ENCODE measurements around the gene CMSS1. TPM values are rescaled to one million over a fixed set of nuclear protein-coding genes. Genes with fewer than 3 reads are reported as not detected.
"Not testable (repeated sequence)": the region's sequence is repeated elsewhere in the genome, so short reads cannot be mapped to it uniquely, and the experiment has no call there.

Gene CMSS1
- total and polyA plus RNA-seq, 4 donors, result 3.8 to 19.5 (median 7.5) TPM

DNA sequence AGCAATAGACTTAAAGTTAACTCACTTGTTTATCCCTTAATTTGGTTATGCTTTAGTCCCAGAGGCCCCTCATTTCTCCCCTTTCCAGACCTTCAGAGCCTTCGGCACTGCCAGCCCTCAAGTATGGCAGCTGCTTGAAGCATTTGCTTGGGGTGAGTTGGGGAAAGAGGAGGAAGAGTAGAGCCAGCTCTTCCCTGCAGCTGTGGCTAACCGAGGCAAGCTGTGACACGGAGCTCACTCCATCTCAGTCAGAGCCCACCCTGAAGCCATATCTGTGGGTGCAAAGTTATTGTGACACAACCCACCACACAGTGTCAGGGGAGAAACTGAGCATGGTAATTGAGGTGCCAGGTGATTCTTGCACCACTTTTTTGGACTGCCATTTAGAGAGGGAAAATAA, 230.6 kb downstream of the CMSS1 start:
- 95% methylated on average over 3 of the region's 3 CpGs for WGBS
- Histone ChIP-seq H3K4me1 (ENCODE audit: control insufficient read depth in 4 of 4, insufficient read depth in 4 of 4, low read length in 3 of 4) (peaks cover 0 to 3% (median 0%) of the 10 kb centered on the region in 4 donors), H3K9me3 (ENCODE audit: control insufficient read depth in 4 of 4, low read length in 3 of 4) (no peaks in the 10 kb centered on the region)

GRCh38 chr3:100051513-100051912, 233.9 kb downstream of the CMSS1 start:
- not testable (repeated sequence) for H3K27me3 ChIP-seq (ENCODE audit: control insufficient read depth in 4 of 4, insufficient read depth in 4 of 4, low read length in 3 of 4); H3K27ac ChIP-seq (ENCODE audit: low read depth in 1 of 2, low read length in 2 of 2); DNase-seq (ENCODE audit: low spot score); H3K36me3 ChIP-seq (ENCODE audit: control insufficient read depth in 4 of 4, insufficient read depth in 3 of 4, low read depth in 1 of 4, low read length in 3 of 4); H3K4me3 ChIP-seq (ENCODE audit: low read depth in 1 of 3, low read length in 3 of 3); H3K9me3 ChIP-seq (ENCODE audit: control insufficient read depth in 4 of 4, low read length in 3 of 4); H3K4me1 ChIP-seq (ENCODE audit: control insufficient read depth in 4 of 4, insufficient read depth in 4 of 4, low read length in 3 of 4); H3K9ac ChIP-seq (ENCODE audit: low read depth in 1 of 2, low read length in 2 of 2)
- WGBS, result 97% methylated on average over 3 of the region's 3 CpGs

More for the DNA sequence above, 230.6 kb downstream of the CMSS1 start:
- H3K36me3 ChIP-seq (ENCODE audit: control insufficient read depth in 4 of 4, insufficient read depth in 3 of 4, low read depth in 1 of 4, low read length in 3 of 4), result no peaks in the 10 kb centered on the region
- no peak overlapping the region for H3K4me3 ChIP-seq (ENCODE audit: low read depth in 1 of 3, low read length in 3 of 3)
- H3K27ac ChIP-seq (ENCODE audit: low read depth in 1 of 2, low read length in 2 of 2), result no peak overlapping the region
- TF ChIP-seq, protein P1, sequence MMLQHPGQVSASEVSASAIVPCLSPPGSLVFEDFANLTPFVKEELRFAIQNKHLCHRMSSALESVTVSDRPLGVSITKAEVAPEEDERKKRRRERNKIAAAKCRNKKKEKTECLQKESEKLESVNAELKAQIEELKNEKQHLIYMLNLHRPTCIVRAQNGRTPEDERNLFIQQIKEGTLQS (IDR thresholded peaks at IDR 0.05), result no peak
- TF ChIP-seq, protein P2, sequence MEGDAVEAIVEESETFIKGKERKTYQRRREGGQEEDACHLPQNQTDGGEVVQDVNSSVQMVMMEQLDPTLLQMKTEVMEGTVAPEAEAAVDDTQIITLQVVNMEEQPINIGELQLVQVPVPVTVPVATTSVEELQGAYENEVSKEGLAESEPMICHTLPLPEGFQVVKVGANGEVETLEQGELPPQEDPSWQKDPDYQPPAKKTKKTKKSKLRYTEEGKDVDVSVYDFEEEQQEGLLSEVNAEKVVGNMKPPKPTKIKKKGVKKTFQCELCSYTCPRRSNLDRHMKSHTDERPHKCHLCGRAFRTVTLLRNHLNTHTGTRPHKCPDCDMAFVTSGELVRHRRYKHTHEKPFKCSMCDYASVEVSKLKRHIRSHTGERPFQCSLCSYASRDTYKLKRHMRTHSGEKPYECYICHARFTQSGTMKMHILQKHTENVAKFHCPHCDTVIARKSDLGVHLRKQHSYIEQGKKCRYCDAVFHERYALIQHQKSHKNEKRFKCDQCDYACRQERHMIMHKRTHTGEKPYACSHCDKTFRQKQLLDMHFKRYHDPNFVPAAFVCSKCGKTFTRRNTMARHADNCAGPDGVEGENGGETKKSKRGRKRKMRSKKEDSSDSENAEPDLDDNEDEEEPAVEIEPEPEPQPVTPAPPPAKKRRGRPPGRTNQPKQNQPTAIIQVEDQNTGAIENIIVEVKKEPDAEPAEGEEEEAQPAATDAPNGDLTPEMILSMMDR (IDR thresholded peaks at IDR 0.05; ENCODE audit: low read depth, low read length, missing input control), result no peak
- TF ChIP-seq FOXA1 (IDR thresholded peaks at IDR 0.05) (no peak), YY1 (IDR thresholded peaks at IDR 0.05) (no peak), FOXA2 (IDR thresholded peaks at IDR 0.05) (no peak), RXRA (IDR thresholded peaks at IDR 0.05) (no peak)
- no peaks in the 10 kb centered on the region for H3K27me3 ChIP-seq (ENCODE audit: control insufficient read depth in 4 of 4, insufficient read depth in 4 of 4, low read length in 3 of 4)
- DNase-seq (ENCODE audit: low spot score), result no peak
- H3K9ac ChIP-seq (ENCODE audit: low read depth in 1 of 2, low read length in 2 of 2), result no peak overlapping the region

DNA sequence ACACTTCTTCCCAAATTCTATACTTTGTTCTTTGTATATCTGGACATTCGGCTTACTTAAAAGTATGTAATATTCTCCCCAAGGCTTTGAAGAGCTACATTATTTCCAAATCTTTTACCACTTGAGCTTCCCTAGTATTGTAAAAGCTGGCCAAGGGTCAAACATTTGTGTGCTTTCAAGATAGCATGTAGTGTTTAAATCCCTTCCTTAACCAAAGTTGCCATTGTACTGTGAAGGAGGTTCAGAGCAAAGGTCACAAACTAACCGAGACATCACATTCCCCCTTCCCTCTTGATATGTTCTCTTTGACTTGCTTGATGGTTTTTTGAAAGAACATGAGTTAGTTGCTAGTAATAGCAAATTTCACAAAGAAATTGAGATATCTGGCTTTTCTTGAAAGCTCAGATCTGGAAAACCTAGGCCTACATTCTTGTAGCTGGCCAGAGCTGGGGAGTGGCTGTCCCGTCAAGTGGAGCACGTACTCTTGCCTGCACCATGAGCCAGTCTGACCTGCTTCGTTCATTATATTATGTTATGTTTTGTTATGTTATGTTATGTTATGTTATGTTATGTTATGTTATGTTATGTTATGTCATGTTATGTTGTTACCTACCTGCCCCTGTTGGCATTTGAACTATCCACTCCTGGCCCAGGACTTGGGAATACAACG, 236.4 kb downstream of the CMSS1 start:
- Histone ChIP-seq H3K4me3 (ENCODE audit: low read depth in 1 of 3, low read length in 3 of 3) (no peak overlapping the region), H3K27ac (ENCODE audit: low read depth in 1 of 2, low read length in 2 of 2) (no peak overlapping the region), H3K4me1 (ENCODE audit: control insufficient read depth in 4 of 4, insufficient read depth in 4 of 4, low read length in 3 of 4) (no peaks in the 10 kb centered on the region), H3K36me3 (ENCODE audit: control insufficient read depth in 4 of 4, insufficient read depth in 3 of 4, low read depth in 1 of 4, low read length in 3 of 4) (no peaks in the 10 kb centered on the region), H3K27me3 (ENCODE audit: control insufficient read depth in 4 of 4, insufficient read depth in 4 of 4, low read length in 3 of 4) (no peaks in the 10 kb centered on the region), H3K9me3 (ENCODE audit: control insufficient read depth in 4 of 4, low read length in 3 of 4) (no peaks in the 10 kb centered on the region), H3K9ac (ENCODE audit: low read depth in 1 of 2, low read length in 2 of 2) (no peak overlapping the region)
- WGBS, result 91% methylated on average over 6 of the region's 6 CpGs
- no peak for DNase-seq (ENCODE audit: low spot score)
- TF ChIP-seq, protein P2 (IDR thresholded peaks at IDR 0.05; ENCODE audit: low read depth, low read length, missing input control), result no peak
- TF ChIP-seq RXRA (IDR thresholded peaks at IDR 0.05) (no peak), FOXA2 (IDR thresholded peaks at IDR 0.05) (no peak), HNF4G (IDR thresholded peaks at IDR 0.05) (no peak), ZBTB33 (IDR thresholded peaks at IDR 0.05) (no peak), EGR1 (IDR thresholded peaks at IDR 0.05; ENCODE audit: low read depth in 2 of 2) (no peak), NR2F2 (IDR thresholded peaks at IDR 0.05) (no peak), RAD21 (IDR thresholded peaks at IDR 0.05) (no peak), GABPA (IDR thresholded peaks at IDR 0.05 in 1 of 2, conservative IDR thresholded peaks at IDR 0.05 in 1 of 2) (no peak), FOXA1 (IDR thresholded peaks at IDR 0.05) (no peak), TAF1 (conservative IDR thresholded peaks at IDR 0.05) (no peak), SP1 (IDR thresholded peaks at IDR 0.05) (no peak), YY1 (IDR thresholded peaks at IDR 0.05) (no peak), JUND (IDR thresholded peaks at IDR 0.05) (no peak)
- TF ChIP-seq, protein P1 (IDR thresholded peaks at IDR 0.05), result no peak
- TF ChIP-seq, protein P3, sequence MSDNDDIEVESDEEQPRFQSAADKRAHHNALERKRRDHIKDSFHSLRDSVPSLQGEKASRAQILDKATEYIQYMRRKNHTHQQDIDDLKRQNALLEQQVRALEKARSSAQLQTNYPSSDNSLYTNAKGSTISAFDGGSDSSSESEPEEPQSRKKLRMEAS (IDR thresholded peaks at IDR 0.05), result no peak
- TF ChIP-seq, protein P4, sequence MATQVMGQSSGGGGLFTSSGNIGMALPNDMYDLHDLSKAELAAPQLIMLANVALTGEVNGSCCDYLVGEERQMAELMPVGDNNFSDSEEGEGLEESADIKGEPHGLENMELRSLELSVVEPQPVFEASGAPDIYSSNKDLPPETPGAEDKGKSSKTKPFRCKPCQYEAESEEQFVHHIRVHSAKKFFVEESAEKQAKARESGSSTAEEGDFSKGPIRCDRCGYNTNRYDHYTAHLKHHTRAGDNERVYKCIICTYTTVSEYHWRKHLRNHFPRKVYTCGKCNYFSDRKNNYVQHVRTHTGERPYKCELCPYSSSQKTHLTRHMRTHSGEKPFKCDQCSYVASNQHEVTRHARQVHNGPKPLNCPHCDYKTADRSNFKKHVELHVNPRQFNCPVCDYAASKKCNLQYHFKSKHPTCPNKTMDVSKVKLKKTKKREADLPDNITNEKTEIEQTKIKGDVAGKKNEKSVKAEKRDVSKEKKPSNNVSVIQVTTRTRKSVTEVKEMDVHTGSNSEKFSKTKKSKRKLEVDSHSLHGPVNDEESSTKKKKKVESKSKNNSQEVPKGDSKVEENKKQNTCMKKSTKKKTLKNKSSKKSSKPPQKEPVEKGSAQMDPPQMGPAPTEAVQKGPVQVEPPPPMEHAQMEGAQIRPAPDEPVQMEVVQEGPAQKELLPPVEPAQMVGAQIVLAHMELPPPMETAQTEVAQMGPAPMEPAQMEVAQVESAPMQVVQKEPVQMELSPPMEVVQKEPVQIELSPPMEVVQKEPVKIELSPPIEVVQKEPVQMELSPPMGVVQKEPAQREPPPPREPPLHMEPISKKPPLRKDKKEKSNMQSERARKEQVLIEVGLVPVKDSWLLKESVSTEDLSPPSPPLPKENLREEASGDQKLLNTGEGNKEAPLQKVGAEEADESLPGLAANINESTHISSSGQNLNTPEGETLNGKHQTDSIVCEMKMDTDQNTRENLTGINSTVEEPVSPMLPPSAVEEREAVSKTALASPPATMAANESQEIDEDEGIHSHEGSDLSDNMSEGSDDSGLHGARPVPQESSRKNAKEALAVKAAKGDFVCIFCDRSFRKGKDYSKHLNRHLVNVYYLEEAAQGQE (IDR thresholded peaks at IDR 0.05), result no peak
